Nucleus accumbens (tissue), 56 donors: ENCODE results near the gene RPTN.
A peak's percentile ranks its signal among the peaks of the same experiment; 100 is the strongest.

Source experiments
- DNase-seq, 56 donors: peaks; one replicate each; lab custom pipeline; 2025; lab: John Stamatoyannopoulos, UW

The RPTN gene

DNA sequence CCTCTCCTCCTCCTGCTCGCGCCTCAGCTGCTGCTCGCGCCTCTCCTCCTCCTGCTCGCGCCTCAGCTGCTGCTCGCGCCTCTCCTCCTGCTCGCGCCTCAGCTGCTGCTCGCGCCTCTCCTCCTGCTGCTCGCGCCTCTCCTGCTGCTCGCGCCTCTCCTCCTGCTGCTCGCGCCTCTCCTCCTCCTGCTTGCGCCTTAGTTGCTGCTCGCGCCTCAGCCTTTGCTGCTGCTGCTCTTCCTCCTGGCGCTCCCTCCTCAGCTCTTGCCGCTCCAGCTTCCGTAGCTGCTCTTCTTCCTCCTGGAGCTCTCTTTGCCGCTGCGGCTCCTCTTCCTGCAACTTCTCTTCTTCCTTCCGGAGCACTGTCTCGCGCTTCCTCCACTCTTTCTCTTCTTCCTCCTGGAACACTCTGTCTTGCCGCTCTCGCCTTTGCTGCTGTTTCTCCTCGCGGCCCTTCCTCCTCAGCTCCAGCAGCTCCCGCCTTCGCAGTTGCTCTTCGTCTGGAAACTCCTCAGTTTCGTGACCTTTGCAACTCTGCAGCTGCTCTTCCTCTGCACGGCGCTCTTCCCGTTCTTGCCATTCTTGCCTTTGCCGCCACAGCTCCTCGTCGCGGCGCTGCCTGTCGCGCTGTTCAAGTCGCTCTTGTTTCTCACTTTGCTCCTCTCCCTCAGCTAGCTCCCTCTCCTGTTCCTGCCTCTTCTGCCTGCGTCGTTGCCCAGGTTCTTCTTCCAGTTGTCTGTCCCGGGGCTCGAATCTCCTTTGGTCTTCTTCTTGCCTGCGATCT lies 46.7 kb downstream of the RPTN start:
- peak in 8 of 56 donors; percentile 5 to 60 (median 26) for DNase-seq

DNA sequence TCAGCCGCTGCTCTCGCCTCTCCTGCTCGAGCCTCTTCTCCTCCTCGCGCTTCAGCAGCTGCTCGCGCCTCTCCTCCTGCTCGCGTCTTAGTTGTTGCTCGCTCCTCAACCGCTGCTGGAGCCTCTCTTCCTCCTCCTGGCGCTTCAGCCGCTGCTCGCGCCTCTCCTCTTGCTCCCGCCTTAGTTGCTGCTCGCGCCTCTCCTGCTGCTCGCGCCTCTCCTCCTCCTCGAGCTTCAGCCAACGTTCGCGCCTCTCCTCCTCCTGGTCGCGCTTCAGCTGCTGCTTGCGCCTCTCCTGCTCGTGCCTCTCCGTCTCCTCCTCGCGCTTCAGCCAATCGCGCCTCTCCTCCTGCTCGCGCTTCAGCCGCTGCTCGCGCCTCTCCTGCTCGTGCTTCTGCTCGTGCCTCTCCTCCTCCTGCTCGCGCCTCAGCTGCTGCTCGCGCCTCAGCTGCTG lies 47.5 kb downstream of the RPTN start:
- DNase-seq: peak in 18 of 56 donors; percentile 7 to 60 (median 26)

DNA sequence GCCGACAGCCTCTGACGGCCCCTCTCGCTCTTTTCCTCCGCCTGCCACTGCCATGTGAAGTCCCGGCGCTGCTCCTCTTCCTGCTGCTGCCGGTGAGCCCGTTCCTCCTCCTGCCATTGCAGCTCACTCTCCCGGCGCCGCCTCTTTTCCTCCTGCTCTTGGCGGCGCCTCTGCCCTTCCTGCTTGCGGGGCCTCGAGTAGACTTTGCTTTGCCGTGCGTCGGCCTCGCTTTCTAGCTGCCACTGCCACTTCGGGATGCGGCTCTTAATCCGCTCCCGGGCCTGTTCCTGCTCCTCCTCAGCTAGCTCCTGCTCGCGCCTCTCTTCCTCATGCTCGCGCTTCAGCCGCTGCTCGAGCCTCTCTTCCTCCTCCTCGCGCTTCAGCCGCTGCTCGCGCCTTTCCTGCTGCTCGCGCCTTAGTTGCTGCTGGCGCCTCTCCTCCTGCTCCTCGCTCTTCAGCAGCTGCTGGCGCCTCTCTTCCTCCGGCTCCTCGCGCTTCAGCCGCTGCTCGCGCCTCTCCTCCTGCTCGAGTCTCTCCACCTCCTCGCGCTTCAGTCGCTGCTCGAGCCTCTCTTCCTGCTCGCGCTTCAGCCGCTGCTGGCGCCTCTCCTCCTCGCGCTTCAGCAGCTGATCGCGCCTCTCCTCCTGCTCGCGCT lies 48.0 kb downstream of the RPTN start:
- DNase-seq: peak in 10 of 56 donors; percentile 8 to 54 (median 34)

DNA sequence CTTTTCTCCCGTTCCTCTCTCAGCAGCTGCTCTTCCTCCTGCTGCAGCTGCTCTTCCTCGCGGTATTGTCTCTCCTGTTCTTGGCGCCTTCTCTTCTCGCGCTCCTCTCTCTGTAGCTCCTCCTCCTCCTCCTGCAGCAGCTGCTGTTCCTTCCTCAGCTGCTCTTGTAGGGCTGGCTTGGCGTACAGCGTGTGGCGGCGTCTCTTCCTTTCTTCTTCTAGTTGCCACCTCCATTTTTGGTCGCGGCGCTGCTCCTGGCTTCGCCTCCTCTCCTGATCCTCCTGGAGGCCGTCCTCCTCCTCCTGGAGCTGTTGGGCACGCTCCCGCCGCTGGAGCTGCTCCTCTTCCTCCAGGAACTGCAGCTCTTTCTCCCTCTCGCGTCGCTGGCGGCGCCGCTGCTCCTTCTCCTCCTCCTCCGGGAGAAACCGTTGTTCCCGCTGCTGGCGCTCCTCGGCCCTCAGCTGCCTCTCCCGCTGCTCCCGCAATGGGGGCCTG lies 48.6 kb downstream of the RPTN start:
- DNase-seq: peak in 14 of 56 donors; percentile 10 to 43 (median 30)

DNA sequence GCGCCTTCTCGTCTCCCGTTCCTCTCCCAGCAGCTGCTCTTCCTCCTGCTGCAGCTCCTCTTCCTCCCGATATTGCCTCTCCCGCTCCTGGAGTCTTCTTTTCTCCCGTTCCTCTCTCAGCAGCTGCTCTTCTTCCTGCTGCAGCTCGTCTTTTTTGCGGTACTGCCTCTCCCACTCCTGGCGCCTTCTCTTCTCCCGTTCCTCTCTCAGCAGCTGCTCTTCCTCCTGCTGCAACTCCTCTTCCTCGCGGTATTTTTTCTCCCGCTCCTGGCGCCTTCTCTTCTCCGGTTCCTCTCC lies 49.1 kb downstream of the RPTN start:
- no peak for DNase-seq

DNA sequence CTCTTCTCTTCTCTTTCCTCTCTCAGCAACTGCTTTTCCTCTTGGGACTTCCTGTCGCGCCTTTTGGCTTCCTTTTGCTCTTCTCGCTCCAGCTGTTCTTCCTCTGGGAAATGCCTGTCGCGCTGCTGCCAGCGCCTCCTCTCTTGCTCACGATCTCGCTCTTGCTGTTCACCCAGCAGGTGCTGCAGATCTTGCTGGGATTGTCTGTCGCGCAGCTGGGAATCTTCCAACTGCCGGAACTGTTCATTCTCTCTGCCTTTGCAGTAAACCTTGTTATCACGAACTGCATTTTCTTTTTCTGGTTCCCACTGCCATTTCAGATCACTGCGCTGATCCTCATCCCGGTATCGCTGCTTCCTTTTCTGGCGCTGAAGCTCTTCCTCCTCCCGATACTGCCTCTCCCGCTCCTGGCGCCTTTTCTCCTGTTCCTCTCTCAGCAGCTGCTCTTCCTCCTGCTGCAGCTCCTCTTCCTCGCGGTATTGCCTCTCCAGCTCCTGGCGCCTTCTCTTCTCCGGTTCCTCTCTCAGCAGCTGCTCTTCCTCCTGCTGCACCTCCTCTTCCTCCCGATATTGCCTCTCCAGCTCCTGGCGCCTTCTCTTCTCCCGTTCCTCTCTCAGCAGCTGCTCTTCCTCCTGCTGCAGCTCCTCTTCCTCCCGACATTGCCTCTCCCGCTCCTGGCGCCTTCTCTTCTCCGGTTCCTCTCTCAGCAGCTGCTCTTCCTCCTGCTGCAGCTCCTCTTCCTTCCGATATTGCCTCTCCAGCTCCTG lies 49.6 kb downstream of the RPTN start:
- DNase-seq: no peak

DNA sequence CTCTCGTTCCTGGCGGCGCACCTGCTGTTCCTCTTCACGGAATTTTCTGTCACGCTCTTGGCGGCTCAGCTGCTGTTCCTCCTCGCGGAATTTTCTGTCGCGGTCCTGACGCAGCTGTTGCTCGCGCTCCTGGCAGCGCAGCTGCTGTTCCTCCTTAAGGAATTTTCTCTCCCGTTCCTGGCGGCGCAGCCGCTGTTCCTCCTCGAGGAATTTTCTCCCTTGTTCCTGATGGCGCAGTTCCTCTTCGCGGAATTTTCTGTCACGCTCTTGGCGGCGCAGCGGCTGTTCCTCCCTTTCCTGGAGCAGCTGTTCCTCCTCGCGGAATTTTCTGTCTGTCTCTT lies 50.2 kb downstream of the RPTN start:
- no peak for DNase-seq

DNA sequence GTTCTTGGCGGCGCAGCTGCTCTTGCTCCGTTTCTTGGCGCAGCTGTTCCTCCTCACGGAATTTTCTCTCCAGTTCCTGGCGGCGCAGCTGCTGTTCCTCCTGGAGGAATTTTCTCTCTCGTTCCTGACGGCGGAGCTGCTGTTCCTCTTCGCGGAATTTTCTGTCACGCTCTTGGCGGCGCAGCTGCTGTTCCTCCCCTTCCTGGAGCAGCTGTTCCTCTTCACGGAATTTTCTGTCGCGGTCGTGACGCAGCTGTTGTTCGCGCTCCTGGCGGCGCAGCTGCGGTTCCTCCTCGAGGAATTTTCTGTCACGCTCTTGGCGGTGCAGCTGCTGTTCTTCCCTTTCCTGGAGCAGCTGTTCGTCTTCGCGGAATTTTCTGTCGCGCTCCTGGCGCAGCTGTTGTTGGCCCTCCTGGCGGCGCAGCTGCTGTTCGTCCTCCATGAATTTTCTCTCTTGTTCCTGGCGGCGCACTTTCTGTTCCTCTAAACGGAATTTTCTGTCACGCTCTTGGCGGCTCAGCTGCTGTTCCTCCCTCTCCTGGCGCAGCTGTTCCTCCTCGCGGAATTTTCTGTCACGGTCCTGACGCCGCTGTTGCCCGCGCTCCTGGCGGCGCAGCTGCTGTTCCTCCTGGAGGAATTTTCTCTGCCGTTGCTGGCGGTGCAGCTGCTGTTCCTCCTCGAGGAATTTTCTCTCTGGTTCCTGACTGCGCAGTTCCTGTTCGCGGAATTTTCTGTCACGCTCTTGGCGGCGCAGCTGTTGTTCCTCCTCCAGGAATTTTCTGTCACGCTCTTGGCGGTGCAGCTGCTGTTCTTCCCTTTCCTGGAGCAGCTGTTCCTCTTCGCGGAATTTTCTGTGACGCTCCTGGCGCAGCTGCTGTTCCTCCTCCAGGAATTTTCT lies 50.8 kb downstream of the RPTN start:
- DNase-seq: no peak

DNA sequence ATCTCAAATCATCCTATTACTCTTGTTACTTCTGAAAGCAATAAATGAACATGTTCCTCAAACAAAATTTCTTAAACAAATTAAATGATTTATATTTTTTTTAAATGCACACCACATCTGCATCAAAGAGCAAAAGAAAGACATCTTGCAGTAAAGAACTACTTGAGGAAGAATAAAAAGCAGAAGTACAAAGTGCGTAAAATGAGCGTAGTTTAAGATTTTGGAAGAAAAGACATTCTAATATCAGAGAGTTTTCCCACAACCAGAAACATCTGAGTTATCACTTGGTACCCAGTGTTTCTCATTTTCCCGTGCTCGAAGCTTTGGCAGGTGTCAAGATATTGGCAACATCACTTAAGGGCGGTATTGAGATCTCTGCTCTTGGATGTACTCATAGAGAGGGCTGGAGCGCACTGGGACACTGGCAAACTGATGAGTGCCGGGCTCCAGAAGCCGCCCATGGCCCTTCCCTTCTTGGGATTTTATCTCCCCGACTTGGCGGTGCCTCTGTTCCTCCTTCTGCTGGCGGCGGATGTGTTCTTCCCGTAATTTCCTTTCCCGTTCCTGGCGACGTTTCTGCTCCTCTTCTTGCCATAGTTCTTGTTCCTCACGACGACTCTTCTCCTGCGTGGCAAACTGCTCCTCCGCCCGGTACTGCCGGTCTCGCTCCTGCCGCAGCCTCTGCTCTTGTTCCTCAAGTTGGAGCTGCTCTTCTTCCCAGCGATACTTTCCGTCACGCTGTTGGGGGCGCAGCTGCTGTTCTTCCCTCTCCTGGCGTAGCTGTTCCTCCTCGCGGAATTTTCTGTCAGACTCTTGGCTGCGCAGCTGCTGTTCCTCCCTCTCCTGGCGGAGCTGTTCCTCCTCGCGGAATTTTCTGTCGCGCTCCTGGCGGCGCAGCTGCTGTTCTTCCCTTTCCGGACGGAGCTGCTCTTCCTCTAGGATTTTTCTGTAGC lies 51.7 kb downstream of the RPTN start:
- DNase-seq: no peak

DNA sequence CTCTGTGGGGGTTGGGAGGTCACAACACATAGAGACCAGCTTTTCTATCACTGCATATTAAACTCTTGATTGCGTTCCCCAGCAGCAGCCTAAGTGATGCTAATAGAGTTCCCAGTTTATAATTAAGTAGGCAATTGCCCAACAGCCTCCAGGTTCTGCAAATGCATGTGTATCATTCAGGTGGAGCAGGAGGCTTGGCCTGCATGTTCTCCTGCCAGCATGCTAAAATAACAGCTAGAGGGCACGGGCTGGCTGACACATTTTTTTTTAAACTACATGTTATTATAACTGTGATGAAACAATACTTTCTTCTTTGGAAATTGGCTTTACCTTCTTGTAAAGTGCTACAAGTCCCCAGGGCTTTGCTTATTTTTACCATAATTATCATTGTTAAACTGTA lies 54.2 kb downstream of the RPTN start:
- DNase-seq: no peak
